Loucy (cell line): ENCODE results near the gene TTC8.

Source experiments
- H2AFZ ChIP-seq: fragments of 200-600 bp; sonication (generic); 2 replicates; pipeline ENCODE4 v1.6.0; 2016; ENCODE audit warnings: antibody characterized with exemption, mild to moderate bottlenecking, low read length, moderate library complexity
- H3F3A ChIP-seq: fragments of 200-600 bp; 2 replicates; pipeline ENCODE4 v1.6.0; 2016; ENCODE audit warnings: antibody characterized with exemption, low read depth, mild to moderate bottlenecking
- H3K27me3 ChIP-seq: fragments of 200-600 bp; sonication (generic); 2 replicates; pipeline ENCODE4 v1.6.1; 2014; ENCODE audit warnings: low read length, mild to moderate bottlenecking; ENCODE audit not compliant: insufficient read depth, poor library complexity, severe bottlenecking
- H3K36me3 ChIP-seq: fragments of 200-600 bp; sonication (generic); 2 replicates; pipeline ENCODE4 v1.6.1; 2016; ENCODE audit warnings: low read length; ENCODE audit not compliant: insufficient read depth
- H3K4me1 ChIP-seq: fragments of 200-600 bp; sonication (generic); 2 replicates; pipeline ENCODE4 v1.5.1; 2014; ENCODE audit warnings: low read length, mild to moderate bottlenecking; ENCODE audit not compliant: insufficient read depth, poor library complexity, severe bottlenecking
- H3K4me2 ChIP-seq: fragments of 200-600 bp; sonication (generic); 2 replicates; pipeline ENCODE4 v1.6.0; 2014; ENCODE audit warnings: antibody characterized with exemption, low read length, low read depth, mild to moderate bottlenecking; ENCODE audit not compliant: poor library complexity, severe bottlenecking
- H3K4me3 ChIP-seq: fragments of 200-600 bp; sonication (generic); 2 replicates; pipeline ENCODE4 v1.5.1; 2014; ENCODE audit warnings: low read length, mild to moderate bottlenecking, mixed read lengths; ENCODE audit not compliant: poor library complexity, severe bottlenecking
- H3K79me2 ChIP-seq: fragments of 200-600 bp; sonication (generic); 2 replicates; pipeline ENCODE4 v1.6.1; 2014; ENCODE audit warnings: low read length; ENCODE audit not compliant: insufficient read depth
- H3K9ac ChIP-seq: fragments of 200-600 bp; sonication (generic); 2 replicates; pipeline ENCODE4 v1.6.0; 2014; ENCODE audit warnings: mild to moderate bottlenecking, low read depth, low read length, moderate library complexity; ENCODE audit not compliant: poor library complexity, severe bottlenecking
- H3K9me2 ChIP-seq: fragments of 200-600 bp; sonication (generic); replicated peaks from 2 replicates; pipeline ENCODE4 v1.6.1; 2016; ENCODE audit warnings: low read depth, low read length, mixed read lengths
- H3K9me3 ChIP-seq: fragments of 200-600 bp; sonication (generic); 2 replicates; pipeline ENCODE4 v1.6.1; 2014; ENCODE audit warnings: mild to moderate bottlenecking, antibody characterized with exemption, low read length, low read depth; ENCODE audit not compliant: insufficient read depth
- H4K20me1 ChIP-seq: fragments of 200-600 bp; sonication (generic); 2 replicates; pipeline ENCODE4 v1.6.0; 2014; ENCODE audit warnings: antibody characterized with exemption, low read length, mild to moderate bottlenecking; ENCODE audit not compliant: insufficient read depth, poor library complexity, severe bottlenecking
- CTCF ChIP-seq: fragments of 200-600 bp; sonication (generic); conservative IDR thresholded peaks from 2 replicates; pipeline ENCODE4 v1.5.1; 2014; ENCODE audit warnings: mild to moderate bottlenecking, antibody characterized with exemption, low read length
- EZH2phosphoT487 ChIP-seq: fragments of 200-600 bp; IDR thresholded peaks from 2 replicates; pipeline ENCODE4 v1.6.1; 2018; ENCODE audit warnings: antibody characterized with exemption, mild to moderate bottlenecking, moderate library complexity, borderline replicate concordance

The TTC8 gene

GRCh38 chr14:88895116-88895515, 70.7 kb downstream of the TTC8 start:
- no peaks in the 10 kb centered on the region for H3K36me3 ChIP-seq
- H3K4me2 ChIP-seq: no peak overlapping the region
- H3K9me3 ChIP-seq: no peaks in the 10 kb centered on the region
- H3K4me1 ChIP-seq: no peaks in the 10 kb centered on the region
- H3K27me3 ChIP-seq: no peaks in the 10 kb centered on the region
- no peak overlapping the region for H3K4me3 ChIP-seq
- no peaks in the 10 kb centered on the region for H3K79me2 ChIP-seq
- no peaks in the 10 kb centered on the region for H3K9me2 ChIP-seq
- TF ChIP-seq CTCF (no peak), EZH2phosphoT487 (no peak)
- no peak overlapping the region for H2AFZ ChIP-seq
- H4K20me1 ChIP-seq: no peaks in the 10 kb centered on the region
- no peak overlapping the region for H3K9ac ChIP-seq
- no peaks in the 10 kb centered on the region for H3F3A ChIP-seq

GRCh38 chr14:88901189-88901588, 76.7 kb downstream of the TTC8 start:
- H3K27me3 ChIP-seq: no peaks in the 10 kb centered on the region
- H2AFZ ChIP-seq: no peak overlapping the region
- no peak overlapping the region for H3K4me2 ChIP-seq
- no peaks in the 10 kb centered on the region for H3F3A ChIP-seq
- H3K9me2 ChIP-seq: no peaks in the 10 kb centered on the region
- H3K9me3 ChIP-seq: no peaks in the 10 kb centered on the region
- H3K36me3 ChIP-seq: no peaks in the 10 kb centered on the region
- no peaks in the 10 kb centered on the region for H3K79me2 ChIP-seq
- no peak overlapping the region for H3K9ac ChIP-seq
- TF ChIP-seq CTCF (no peak), EZH2phosphoT487 (no peak)
- no peaks in the 10 kb centered on the region for H3K4me1 ChIP-seq
- no peaks in the 10 kb centered on the region for H4K20me1 ChIP-seq
- no peak overlapping the region for H3K4me3 ChIP-seq

GRCh38 chr14:88901991-88902390, 77.5 kb downstream of the TTC8 start:
- Histone ChIP-seq H3K27me3 (no peaks in the 10 kb centered on the region), H3K36me3 (no peaks in the 10 kb centered on the region), H3K9me2 (no peaks in the 10 kb centered on the region), H3K9ac (no peak overlapping the region), H3K4me2 (no peak overlapping the region), H3K4me1 (no peaks in the 10 kb centered on the region), H4K20me1 (no peaks in the 10 kb centered on the region), H3K9me3 (no peaks in the 10 kb centered on the region), H2AFZ (no peak overlapping the region), H3K4me3 (no peak overlapping the region), H3K79me2 (no peaks in the 10 kb centered on the region), H3F3A (no peaks in the 10 kb centered on the region)
- TF ChIP-seq EZH2phosphoT487 (no peak), CTCF (no peak)
